HL-60 (cell line): ENCODE results near the gene SLC25A53.

Experiments
- CTCF ChIP-seq: IDR thresholded peaks from one replicate; pipeline ENCODE4 v1.5.1; 2011; ENCODE audit warnings: low read length, control low read depth, inconsistent platforms; ENCODE audit not compliant: insufficient read depth
- POLR2AphosphoS5 ChIP-seq: IDR thresholded peaks from 2 replicates; pipeline ENCODE4 v1.6.1; 2012; ENCODE audit warnings: low read depth
- SPI1 ChIP-seq: IDR thresholded peaks from 2 replicates; pipeline ENCODE4 v1.6.1; 2012; ENCODE audit warnings: low read depth, mild to moderate bottlenecking, borderline replicate concordance
- TF ChIP-seq, protein P1 (sequence below): IDR thresholded peaks from 2 replicates; pipeline ENCODE4 v1.6.1; 2012; ENCODE audit warnings: low read depth; ENCODE audit not compliant: insufficient replicate concordance

DNA sequence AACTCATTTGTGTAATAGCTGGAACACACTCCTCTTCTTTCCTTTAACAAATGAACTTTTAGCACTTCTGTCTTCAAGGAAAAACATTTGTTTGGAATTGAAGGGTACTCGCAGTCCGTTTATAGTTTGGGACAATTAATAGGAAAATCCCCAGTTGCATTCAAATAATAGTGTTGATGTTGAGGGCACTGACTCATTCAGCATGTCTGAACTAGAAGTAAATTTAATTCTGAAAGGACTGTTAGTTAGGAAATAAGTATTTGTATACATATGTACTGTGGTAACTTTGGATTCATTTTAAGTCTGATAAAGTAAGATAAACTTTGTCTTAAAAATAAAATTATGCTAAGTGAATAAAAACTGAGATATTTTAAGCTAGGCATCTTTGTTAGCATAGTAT is 36.7 kb upstream of the SLC25A53 start:
- TF ChIP-seq POLR2AphosphoS5 (no peak), CTCF (no peak), SPI1 (no peak)
- TF ChIP-seq, protein P1, sequence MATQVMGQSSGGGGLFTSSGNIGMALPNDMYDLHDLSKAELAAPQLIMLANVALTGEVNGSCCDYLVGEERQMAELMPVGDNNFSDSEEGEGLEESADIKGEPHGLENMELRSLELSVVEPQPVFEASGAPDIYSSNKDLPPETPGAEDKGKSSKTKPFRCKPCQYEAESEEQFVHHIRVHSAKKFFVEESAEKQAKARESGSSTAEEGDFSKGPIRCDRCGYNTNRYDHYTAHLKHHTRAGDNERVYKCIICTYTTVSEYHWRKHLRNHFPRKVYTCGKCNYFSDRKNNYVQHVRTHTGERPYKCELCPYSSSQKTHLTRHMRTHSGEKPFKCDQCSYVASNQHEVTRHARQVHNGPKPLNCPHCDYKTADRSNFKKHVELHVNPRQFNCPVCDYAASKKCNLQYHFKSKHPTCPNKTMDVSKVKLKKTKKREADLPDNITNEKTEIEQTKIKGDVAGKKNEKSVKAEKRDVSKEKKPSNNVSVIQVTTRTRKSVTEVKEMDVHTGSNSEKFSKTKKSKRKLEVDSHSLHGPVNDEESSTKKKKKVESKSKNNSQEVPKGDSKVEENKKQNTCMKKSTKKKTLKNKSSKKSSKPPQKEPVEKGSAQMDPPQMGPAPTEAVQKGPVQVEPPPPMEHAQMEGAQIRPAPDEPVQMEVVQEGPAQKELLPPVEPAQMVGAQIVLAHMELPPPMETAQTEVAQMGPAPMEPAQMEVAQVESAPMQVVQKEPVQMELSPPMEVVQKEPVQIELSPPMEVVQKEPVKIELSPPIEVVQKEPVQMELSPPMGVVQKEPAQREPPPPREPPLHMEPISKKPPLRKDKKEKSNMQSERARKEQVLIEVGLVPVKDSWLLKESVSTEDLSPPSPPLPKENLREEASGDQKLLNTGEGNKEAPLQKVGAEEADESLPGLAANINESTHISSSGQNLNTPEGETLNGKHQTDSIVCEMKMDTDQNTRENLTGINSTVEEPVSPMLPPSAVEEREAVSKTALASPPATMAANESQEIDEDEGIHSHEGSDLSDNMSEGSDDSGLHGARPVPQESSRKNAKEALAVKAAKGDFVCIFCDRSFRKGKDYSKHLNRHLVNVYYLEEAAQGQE, result no peak
